GM18870 (cell line): ENCODE results near the gene NOX4.

Experiments used
- ATAC-seq: cut with Tn5 transposase; IDR thresholded peaks from one replicate; pipeline ENCODE4 v1.9.1; 2021; ENCODE audit warnings: moderate library complexity; ENCODE audit not compliant: unreplicated experiment

NOX4 gene

GRCh38 chr11:89490981-89491690, at the start of gene NOX4:
Gene NOX4, minus strand, starts transcription at chr11:89491375. Its CDS starts 129 bp downstream, at chr11:89491246.
- ATAC-seq: no peak

DNA sequence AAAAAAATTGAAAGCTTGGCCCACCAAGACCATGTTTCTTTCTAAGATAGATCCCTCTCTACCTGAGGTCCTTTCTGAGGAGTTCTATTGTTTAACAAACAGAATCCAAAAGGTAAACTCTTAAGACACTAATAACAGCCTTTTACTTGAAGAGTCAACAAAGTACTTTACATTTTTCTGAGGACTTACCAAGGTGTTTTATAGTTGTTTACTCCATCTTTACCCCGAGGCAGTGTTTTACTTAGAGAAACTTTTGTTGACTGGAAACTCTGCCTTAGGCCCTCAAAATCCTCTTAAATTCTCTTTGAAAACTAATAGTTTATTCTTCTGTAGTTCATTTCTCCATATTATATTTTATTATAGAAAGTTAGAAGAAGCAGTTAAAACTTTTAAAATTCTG, 49.7 kb upstream of the NOX4 start:
- no peak for ATAC-seq

GRCh38 chr11:89537936-89538335, 46.8 kb upstream of the NOX4 start:
- no peak for ATAC-seq

- ATAC-seq: no peak
Observed at GRCh38 chr11:89536926-89537325, 45.8 kb upstream of the NOX4 start.

DNA sequence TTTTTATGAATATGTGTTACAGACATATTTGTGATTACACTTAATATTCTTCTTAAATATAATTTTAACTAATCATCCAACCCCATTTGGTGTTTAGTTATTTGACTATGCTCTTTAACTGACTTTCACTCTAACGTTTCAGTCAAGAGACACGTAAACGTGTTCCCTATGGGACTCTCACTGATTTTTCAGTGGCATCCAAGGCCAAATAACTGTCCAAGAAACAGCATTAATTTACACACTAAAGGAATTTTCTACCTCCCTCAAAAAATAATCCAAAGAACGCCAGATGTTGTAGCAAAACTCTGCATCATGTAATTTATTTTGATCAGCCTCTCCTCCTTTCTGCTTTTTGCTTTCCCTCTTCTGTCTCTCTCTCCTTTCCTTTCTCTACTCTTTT, 44.0 kb upstream of the NOX4 start:
- ATAC-seq: no peak

- ATAC-seq: no peak
Observed at GRCh38 chr11:89529626-89530380, 38.6 kb upstream of the NOX4 start.

DNA sequence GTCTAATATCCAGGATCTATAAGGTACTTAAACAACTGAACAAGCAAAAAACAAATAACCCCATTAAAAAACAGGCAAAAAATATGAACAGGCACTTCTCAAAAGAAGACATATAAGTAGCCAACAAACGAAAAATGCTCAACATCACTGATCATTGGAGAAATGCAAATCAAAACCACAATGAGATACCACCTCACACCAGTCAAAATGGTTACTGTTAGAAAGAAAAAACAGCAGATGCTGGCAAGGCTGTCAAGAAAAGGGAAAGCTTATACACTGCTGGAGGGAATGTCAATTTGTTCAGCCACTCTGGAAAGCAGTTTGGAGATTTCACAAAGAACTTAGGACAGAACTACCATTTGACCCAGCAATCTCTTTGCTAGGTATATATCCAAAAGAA, 30.6 kb upstream of the NOX4 start:
- no peak for ATAC-seq

DNA sequence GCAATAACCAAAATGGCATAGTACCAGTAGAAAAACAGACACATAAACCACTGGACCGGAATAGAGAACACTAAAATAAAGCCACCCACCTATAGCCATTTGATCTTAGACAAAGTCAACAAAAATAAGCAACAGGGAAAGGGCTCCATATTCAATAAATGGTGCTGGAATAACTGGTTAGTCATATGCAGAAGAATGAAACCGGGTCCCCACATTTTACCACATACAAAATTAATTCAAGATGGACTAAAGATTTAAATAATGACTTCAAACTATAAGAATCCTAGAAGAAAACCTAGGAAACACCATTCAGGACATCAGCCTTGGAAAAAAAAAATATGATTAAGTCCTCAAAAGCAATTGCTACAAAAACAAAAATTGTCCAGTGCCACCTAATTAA, 30.1 kb upstream of the NOX4 start:
- ATAC-seq: no peak

GRCh38 chr11:89516496-89516895, 25.3 kb upstream of the NOX4 start:
- ATAC-seq: no peak

DNA sequence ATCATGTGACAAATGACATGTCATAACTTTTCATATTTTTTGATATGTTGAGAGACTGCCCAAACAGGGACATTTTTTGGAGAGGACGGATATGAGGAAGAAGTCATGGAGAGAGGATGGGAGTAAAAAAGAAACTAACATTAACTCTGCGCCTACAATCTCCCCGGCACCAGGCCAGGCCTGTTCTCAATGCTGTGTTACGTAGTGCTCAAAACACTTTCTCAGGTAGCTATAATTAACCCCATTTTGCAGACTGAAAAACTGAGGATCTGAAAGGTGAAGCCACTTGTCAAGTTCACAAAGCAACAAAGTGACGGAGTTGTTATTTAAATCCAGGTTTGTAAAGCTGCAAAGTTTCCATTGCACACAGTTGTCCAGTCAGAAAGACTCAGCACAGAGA, 17.4 kb upstream of the NOX4 start:
- ATAC-seq: no peak

DNA sequence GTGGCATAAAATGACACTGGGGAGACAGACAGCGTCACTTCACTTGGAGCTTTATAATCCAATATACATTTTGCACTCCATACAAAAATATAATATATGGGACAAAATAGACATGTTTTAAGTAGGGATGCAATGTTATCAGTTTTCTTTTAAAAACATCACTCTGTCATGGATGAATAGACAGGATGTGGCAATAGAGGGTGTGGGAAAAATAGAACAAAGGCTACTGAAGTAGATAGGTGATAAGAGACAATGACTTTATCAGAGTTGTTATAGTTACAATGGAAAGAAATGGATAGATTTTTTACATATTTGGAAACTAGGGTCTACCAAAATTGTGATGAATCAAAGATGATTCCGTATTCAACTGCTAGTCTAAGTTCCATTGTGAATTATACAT, 13.1 kb upstream of the NOX4 start:
- no peak for ATAC-seq

GRCh38 chr11:89503422-89503821, 12.2 kb upstream of the NOX4 start:
- ATAC-seq: no peak

DNA sequence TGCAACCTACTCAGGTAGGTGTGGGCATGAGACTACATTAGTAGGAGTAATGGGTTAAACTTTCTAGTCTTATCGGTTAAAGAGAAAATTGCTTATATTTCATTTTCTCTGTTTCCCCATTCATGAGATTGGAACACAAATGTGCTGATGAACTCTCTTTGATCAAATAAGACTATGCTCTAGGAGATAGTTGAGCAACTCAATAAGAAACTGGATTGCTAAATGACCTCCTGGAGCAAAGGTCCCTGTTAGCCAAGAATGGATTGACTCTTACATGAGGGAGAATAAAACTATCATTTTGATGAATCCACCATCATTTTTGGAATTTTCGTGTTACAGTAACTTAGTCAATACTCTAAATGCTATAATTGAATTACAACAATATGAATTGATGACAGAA, 11.1 kb upstream of the NOX4 start:
- ATAC-seq: no peak

- ATAC-seq: no peak
Observed at GRCh38 chr11:89500336-89500735, 9.2 kb upstream of the NOX4 start.

DNA sequence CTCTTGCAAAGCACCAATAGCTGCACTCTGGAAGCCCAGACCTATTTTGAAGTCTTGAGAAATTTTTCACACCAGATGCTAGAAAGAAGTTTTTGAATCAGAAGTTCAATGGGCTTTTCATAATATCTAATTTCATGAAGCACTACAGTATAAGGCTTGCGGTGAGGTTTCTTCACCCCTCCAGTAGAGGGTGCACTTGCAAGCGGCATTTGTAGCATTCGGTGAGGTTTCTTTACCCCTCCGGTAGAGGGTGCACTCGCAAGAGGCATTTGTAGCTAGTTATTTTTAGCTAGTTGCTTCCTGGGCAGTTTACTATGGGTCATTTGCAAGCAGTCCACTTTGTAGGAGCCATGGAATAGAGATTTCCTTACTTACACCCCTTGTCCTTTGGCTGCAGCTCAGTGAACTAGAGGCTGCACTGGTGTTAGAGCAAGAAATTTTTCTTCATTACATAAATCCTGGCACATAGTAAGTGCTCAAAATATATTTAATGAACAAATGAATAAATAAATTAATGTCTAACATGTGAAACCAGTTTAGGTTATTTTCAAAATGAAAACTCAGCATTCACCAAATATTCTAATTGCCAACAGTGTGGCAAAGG, 7.8 kb upstream of the NOX4 start:
- ATAC-seq: no peak

DNA sequence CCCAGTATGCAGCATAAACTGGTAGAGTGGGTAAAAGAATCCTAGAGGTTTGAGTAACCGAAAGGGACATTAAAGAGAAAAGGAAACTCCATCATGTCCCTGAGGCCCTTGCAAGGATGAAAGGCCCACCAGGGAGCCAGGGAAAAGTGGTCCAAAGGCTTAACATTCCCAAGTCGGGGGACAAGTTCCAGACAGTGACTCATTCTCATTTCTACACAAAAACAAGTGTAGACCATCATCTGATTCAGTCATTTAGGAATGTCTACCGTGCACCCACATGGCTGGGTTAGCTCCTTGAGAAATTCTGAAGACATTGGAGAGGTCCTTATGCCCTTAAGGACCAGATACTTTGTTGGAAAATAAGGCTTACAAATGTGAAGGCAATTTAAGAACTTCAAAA, 4.8 kb upstream of the NOX4 start:
- ATAC-seq: no peak

GRCh38 chr11:89493431-89493830, 2.3 kb upstream of the NOX4 start:
- ATAC-seq: no peak

GRCh38 chr11:89490602-89490980, 584 bp downstream of the NOX4 start:
- no peak for ATAC-seq

DNA sequence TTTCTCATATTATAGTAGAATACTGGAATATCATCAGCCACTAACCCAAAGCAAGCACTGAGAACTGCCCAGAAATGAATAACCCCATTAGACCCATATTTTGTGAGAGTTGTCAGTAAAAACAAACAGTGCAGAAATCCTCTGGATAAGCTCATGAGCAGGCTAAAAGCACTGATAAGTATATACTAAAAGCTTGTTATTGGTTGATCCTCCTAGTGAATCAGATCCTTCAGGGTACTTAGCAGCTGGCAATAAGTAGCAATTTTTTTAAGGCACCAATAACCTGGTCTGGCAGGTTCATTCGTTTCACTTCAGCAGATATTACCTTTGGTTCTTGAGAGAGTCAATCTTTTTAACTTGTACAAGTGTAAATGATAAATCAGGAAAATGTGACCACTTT, 1.2 kb downstream of the NOX4 start:
- ATAC-seq: no peak

GRCh38 chr11:89487016-89487415, 4.2 kb downstream of the NOX4 start:
- ATAC-seq: no peak

GRCh38 chr11:89484896-89485295, 6.3 kb downstream of the NOX4 start:
- no peak for ATAC-seq

GRCh38 chr11:89477175-89477574, 14.0 kb downstream of the NOX4 start:
- ATAC-seq: no peak
